Neural cell (in vitro differentiated cells): ENCODE measurements around the gene RAD50.

Experiments
- CTCF ChIP-seq: fragments of 450-650 bp; IDR thresholded peaks from 2 replicates; pipeline ENCODE4 v1.5.1; 2014; ENCODE audit warnings: antibody characterized with exemption, mild to moderate bottlenecking, moderate library complexity; ENCODE audit not compliant: poor library complexity, severe bottlenecking
- REST ChIP-seq: IDR thresholded peaks from 2 replicates; pipeline ENCODE4 v1.6.1; 2012; ENCODE audit warnings: borderline replicate concordance

- TF ChIP-seq REST (no peak), CTCF (no peak)
Observed at GRCh38 chr5:132667761-132668705, 111.3 kb downstream of the RAD50 start.
